ENCODE data around the gene POC1B.

Gene POC1B

DNA sequence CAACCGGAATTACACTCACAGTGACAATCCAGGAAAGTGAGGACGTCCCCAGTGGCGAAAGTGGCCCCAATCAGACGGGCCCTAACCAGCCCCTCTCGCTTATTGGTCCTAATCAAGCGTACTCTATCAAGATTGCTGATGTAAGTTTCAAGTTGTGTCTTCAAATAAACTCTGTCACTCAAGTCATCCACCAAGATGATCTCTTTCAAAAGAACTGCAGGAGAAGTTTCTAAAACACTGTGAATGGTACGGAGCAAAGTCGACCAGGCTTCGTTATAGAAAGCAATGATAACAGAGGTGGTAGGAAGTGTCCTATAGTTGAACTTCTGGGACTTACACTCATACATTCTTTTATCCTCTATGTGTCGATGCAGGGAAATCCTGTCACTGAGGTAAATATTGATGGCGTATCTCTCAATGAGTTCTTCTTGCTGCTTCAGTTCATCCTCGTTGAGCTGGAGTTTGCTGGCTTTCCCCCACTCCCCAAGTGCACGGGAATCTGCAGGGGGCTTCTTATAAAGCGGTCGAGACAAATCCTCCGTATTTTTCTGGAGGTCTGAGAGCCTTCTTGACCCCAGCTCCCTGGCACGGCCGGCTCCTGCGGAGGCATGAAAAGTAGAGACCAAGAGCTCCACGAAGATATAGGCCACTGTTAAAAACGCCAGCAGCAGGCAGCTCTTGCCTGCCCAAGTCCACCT is 1.9 kb downstream of the POC1B start:
- no peak for DNase-seq (ENCODE audit: extremely low read depth, low read depth)
- TF ChIP-seq, protein P1, sequence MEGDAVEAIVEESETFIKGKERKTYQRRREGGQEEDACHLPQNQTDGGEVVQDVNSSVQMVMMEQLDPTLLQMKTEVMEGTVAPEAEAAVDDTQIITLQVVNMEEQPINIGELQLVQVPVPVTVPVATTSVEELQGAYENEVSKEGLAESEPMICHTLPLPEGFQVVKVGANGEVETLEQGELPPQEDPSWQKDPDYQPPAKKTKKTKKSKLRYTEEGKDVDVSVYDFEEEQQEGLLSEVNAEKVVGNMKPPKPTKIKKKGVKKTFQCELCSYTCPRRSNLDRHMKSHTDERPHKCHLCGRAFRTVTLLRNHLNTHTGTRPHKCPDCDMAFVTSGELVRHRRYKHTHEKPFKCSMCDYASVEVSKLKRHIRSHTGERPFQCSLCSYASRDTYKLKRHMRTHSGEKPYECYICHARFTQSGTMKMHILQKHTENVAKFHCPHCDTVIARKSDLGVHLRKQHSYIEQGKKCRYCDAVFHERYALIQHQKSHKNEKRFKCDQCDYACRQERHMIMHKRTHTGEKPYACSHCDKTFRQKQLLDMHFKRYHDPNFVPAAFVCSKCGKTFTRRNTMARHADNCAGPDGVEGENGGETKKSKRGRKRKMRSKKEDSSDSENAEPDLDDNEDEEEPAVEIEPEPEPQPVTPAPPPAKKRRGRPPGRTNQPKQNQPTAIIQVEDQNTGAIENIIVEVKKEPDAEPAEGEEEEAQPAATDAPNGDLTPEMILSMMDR (IDR thresholded peaks at IDR 0.05; ENCODE audit: low read depth, low read length) = no peak

DNA sequence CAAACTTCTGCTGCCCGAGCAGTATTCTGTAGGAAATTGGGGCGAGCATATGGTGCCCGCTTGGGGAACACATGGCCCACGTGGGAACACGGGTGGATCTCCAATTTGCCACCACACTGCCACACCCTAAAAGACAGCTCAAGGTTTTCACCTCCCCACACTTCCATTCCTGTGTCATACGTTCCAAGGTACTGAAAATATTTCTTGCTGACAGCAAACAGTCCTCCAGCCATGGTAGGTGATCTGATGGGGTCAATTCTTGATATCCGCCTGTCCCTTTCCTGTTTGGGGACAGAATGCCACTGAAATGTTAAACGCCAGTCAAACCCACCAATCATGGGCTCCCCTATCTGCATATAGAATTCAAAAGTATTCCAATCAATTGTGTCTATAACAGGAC is 2.5 kb downstream of the POC1B start:
- no peak for DNase-seq (ENCODE audit: extremely low read depth, low read depth)
- TF ChIP-seq, protein P1 (IDR thresholded peaks at IDR 0.05; ENCODE audit: low read depth, low read length) = no peak

- no peak for DNase-seq (ENCODE audit: extremely low read depth, low read depth)
- TF ChIP-seq, protein P1 (IDR thresholded peaks at IDR 0.05; ENCODE audit: low read depth, low read length) = no peak
These were observed 4.3 kb downstream of the POC1B start for GRCh38 chr12:89521364-89522223.

DNA sequence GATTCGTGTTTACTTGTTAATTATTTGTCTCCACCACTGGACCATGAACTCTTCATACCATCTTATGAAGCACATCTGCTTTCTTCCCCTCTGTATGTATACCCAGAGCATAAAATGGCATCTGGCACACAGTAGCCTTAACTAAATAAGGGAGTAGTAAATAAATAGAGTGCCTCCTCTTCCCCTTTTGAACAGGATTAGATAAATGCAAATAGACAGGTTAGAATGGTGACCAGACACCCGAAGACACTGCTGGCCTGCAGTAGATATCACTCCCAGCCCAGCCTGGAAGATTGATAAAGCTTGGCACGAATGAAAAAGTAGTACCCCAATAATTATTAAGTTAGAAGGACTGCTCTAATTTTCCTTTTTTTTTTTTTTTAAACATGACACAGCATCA is 8.1 kb downstream of the POC1B start:
- DNase-seq (ENCODE audit: extremely low read depth, low read depth) = no peak
- TF ChIP-seq, protein P1 (IDR thresholded peaks at IDR 0.05; ENCODE audit: low read depth, low read length) = no peak

DNA sequence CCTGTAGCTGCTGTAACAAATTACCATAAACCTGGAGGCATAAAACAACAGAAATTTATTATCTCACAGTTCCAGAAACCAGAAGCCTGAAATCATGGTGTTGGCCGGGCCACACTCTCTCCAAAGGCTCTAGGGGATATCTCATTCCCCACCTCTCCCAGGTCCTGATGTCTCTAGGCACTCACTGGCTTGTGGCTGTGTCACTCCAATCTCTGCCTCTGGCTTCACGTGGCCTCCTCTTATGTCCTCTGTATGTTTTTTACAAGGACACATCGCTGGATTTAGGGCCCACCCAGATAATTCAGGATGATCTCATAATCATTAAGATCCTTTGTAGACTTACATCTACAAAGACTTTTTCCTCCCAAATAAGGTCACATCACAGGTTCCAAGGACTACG is 9.2 kb downstream of the POC1B start:
- TF ChIP-seq, protein P1 (IDR thresholded peaks at IDR 0.05; ENCODE audit: low read depth, low read length) = no peak
- no peak for DNase-seq (ENCODE audit: extremely low read depth, low read depth)

- no peak for DNase-seq (ENCODE audit: extremely low read depth, low read depth)
- TF ChIP-seq, protein P1 (IDR thresholded peaks at IDR 0.05; ENCODE audit: low read depth, low read length) = no peak
These were observed 11.1 kb downstream of the POC1B start for GRCh38 chr12:89514751-89515150.

GRCh38 chr12:89513544-89513943 is 12.3 kb downstream of the POC1B start:
- DNase-seq (ENCODE audit: extremely low read depth, low read depth) = no peak
- TF ChIP-seq, protein P1 (IDR thresholded peaks at IDR 0.05; ENCODE audit: low read depth, low read length) = no peak
